ENCODE data around the gene SUPT3H. TPM values are rescaled to one million over a fixed set of nuclear protein-coding genes. Genes with fewer than 3 reads are reported as not detected.

SUPT3H gene
- total RNA-seq, 1 donor from 2014 or later = 23.2 TPM

- no peaks in the 10 kb centered on the region for H3K27me3 Mint-ChIP-seq (ENCODE audit: low read depth)
- H3K9me3 Mint-ChIP-seq = no peaks in the 10 kb centered on the region
- no peak overlapping the region for H3K27ac Mint-ChIP-seq
- peaks cover 35% of the 10 kb centered on the region for H3K4me1 Mint-ChIP-seq
- TF ChIP-seq CTCF (IDR thresholded peaks at IDR 0.05; ENCODE audit: unreplicated experiment) = no peak
- no peak for DNase-seq (ENCODE audit: low spot score in 2 of 2, unreplicated experiment in 2 of 2)
- no peak overlapping the region for H3K4me3 Mint-ChIP-seq
- no peaks in the 10 kb centered on the region for H3K36me3 Mint-ChIP-seq
These were observed 569.6 kb downstream of the SUPT3H start for GRCh38 chr6:44808148-44808547.

- DNase-seq (ENCODE audit: low spot score in 2 of 2, unreplicated experiment in 2 of 2) = no peak
- no peak overlapping the region for H3K27ac Mint-ChIP-seq
- no peaks in the 10 kb centered on the region for H3K27me3 Mint-ChIP-seq (ENCODE audit: low read depth)
- H3K4me1 Mint-ChIP-seq = peaks cover 35% of the 10 kb centered on the region
- H3K36me3 Mint-ChIP-seq = no peaks in the 10 kb centered on the region
- no peak for TF ChIP-seq CTCF (IDR thresholded peaks at IDR 0.05; ENCODE audit: unreplicated experiment)
- H3K9me3 Mint-ChIP-seq = no peaks in the 10 kb centered on the region
- H3K4me3 Mint-ChIP-seq = no peak overlapping the region
These were observed 571.1 kb downstream of the SUPT3H start for GRCh38 chr6:44806656-44807055.

- H3K36me3 Mint-ChIP-seq = no peaks in the 10 kb centered on the region
- no peaks in the 10 kb centered on the region for H3K27me3 Mint-ChIP-seq (ENCODE audit: low read depth)
- H3K27ac Mint-ChIP-seq = peak overlapping the region; percentile 4
- peaks cover 39% of the 10 kb centered on the region for H3K4me1 Mint-ChIP-seq
- no peak overlapping the region for H3K4me3 Mint-ChIP-seq
- no peak for TF ChIP-seq CTCF (IDR thresholded peaks at IDR 0.05; ENCODE audit: unreplicated experiment)
- H3K9me3 Mint-ChIP-seq = no peaks in the 10 kb centered on the region
- no peak for DNase-seq (ENCODE audit: low spot score in 2 of 2, unreplicated experiment in 2 of 2)
These were observed 572.4 kb downstream of the SUPT3H start for GRCh38 chr6:44805238-44805846.

DNA sequence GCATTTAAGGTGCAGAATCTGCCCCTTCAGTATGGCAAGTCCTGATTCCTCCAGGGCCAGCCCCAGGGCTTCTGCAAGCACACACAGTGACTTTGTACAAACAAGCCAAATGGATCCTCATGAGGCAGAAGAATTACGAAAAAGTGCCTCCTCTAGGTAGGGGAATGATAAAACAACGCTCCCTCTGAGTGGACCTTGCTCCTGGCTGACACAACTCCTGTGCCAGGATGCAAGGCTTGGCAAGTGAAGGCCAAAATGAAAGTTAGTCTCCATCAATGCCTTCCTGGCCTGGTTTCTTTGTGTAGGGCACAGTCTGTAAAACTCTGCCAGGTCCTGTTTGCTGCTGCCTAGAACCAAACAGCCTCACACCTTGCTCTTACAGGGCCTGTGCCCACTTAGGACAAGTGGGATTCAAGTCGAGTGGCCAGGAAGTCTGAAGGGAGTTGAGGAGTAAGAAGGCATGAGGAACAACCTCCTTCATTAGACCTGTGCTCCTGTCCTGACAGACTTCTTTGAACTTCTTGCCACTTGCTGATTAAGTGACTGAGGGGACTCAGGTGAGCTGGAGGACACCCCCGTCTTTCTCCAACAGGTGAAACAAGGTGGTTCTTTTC is 573.1 kb downstream of the SUPT3H start:
- H3K27me3 Mint-ChIP-seq (ENCODE audit: low read depth) = no peaks in the 10 kb centered on the region
- peaks cover 44% of the 10 kb centered on the region for H3K4me1 Mint-ChIP-seq
- no peak overlapping the region for H3K4me3 Mint-ChIP-seq
- TF ChIP-seq CTCF (IDR thresholded peaks at IDR 0.05; ENCODE audit: unreplicated experiment) = no peak
- no peaks in the 10 kb centered on the region for H3K36me3 Mint-ChIP-seq
- no peak overlapping the region for H3K27ac Mint-ChIP-seq
- DNase-seq (ENCODE audit: low spot score in 2 of 2, unreplicated experiment in 2 of 2) = no peak
- H3K9me3 Mint-ChIP-seq = no peaks in the 10 kb centered on the region

GRCh38 chr6:44804016-44804415 is 573.7 kb downstream of the SUPT3H start:
- H3K4me3 Mint-ChIP-seq = no peak overlapping the region
- no peaks in the 10 kb centered on the region for H3K27me3 Mint-ChIP-seq (ENCODE audit: low read depth)
- H3K4me1 Mint-ChIP-seq = peaks cover 41% of the 10 kb centered on the region
- TF ChIP-seq CTCF (IDR thresholded peaks at IDR 0.05; ENCODE audit: unreplicated experiment) = no peak
- no peaks in the 10 kb centered on the region for H3K9me3 Mint-ChIP-seq
- H3K27ac Mint-ChIP-seq = no peak overlapping the region
- no peaks in the 10 kb centered on the region for H3K36me3 Mint-ChIP-seq
- no peak for DNase-seq (ENCODE audit: low spot score in 2 of 2, unreplicated experiment in 2 of 2)
